ENCODE measurements around the gene CAP2.

DNA sequence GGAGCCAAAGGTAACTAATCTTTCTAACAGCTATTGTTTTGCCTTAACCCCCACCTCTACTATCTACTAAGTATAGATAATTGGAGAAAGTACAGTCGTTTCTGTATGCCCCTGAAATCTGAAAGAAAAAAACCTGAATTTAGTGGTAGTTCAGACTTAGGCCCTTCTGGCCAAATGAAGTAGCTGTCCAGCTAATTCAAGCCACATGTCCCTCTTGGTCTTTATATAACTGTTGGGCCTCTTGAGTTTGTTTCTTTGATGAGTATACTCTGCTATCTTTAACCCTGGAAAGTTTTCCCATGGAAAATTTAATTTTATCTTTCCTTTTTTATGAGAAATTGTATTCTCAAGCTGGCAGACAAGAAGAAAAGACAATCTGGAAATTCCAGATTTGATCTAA, 133.7 kb downstream of the CAP2 start:
- no peak for TF ChIP-seq POLR2AphosphoS5 (IDR thresholded peaks at IDR 0.05)
- no peak for TF ChIP-seq CTCF (IDR thresholded peaks at IDR 0.05)
- TF ChIP-seq POLR2A (IDR thresholded peaks at IDR 0.05): no peak
- no peak for TF ChIP-seq EP300 (IDR thresholded peaks at IDR 0.05)

Measured in suprapubic skin (tissue), 4 donors.